ENCODE data around the gene SCFD1. TPM values are rescaled to one million over a fixed set of nuclear protein-coding genes. Genes with fewer than 3 reads are reported as not detected.
A peak's percentile ranks its signal among the peaks of the same experiment; 100 is the strongest.
"Not testable (repeated sequence)": the region's sequence is repeated elsewhere in the genome, so short reads cannot be mapped to it uniquely, and the experiment has no call there.

Gene SCFD1, protein sequence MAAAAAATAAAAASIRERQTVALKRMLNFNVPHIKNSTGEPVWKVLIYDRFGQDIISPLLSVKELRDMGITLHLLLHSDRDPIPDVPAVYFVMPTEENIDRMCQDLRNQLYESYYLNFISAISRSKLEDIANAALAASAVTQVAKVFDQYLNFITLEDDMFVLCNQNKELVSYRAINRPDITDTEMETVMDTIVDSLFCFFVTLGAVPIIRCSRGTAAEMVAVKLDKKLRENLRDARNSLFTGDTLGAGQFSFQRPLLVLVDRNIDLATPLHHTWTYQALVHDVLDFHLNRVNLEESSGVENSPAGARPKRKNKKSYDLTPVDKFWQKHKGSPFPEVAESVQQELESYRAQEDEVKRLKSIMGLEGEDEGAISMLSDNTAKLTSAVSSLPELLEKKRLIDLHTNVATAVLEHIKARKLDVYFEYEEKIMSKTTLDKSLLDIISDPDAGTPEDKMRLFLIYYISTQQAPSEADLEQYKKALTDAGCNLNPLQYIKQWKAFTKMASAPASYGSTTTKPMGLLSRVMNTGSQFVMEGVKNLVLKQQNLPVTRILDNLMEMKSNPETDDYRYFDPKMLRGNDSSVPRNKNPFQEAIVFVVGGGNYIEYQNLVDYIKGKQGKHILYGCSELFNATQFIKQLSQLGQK
- 58.3 TPM for polyA plus RNA-seq (ENCODE audit: insufficient read length)

DNA sequence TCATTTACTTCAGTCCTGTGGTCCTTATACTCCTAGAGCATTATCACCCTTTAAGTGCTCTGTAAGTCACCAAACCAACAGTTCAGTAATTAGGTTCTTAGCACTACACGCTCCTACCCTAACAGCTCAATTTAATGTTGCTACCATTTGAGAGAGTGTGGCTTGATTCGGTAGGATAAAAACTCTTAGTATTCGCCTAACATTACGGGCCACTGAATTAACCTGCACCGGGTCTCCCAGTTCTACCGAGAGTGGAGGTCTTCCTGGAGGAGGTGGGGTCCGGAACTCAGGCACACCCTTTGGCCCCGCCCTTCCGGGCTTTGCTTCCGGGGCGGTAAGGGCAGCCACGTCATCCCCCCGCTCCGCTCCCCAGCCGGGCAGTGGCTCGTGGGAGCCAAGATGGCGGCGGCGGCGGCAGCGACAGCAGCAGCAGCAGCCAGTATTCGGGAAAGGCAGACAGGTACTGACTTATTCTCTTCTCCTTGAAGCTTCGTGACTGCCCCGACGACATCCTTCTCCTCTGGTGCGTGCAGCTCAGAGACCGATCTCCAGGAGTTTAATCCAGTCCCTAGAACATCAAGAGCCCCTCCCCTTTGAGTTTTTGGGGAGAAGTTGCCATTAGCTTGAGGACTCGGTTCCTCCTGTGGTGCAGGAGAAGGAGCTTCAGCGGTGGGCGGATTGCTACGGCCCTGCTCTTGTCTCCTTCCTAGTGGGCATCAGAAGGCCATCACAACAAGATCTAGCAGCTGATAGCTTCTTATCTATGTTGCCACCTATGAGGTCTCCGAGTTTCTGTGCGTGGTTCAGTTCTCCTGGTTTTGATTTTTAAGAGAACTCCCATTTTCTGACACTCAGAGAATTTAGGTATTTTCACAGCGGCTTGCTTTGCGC is at the start of gene SCFD1:
Gene SCFD1, plus strand, starts transcription at position 380 of the 891 bp plus-strand sequence. Its CDS starts 20 bp downstream, at position 400.
- peak; percentile 82 for DNase-seq (ENCODE audit: low read depth)

DNA sequence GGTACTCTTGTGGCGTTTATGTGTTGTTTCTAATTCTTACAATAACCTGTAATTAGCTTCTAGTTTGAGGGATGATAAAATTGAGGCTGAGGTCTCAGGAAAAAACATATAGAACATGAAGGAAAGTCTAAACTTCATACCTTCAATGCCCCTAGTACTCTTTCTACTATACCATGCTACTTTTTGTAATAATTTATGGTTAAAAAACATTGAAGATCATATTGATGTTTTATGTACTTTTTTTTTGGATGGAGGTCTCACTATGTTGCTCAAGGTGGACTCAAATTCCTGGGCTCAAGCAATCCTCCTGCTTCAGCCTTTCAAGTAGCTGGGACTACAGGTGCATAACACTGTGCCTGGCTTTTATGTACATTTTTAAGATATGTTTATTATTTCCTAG is 49.3 kb upstream of the SCFD1 start:
- no peak for DNase-seq (ENCODE audit: low read depth)

DNA sequence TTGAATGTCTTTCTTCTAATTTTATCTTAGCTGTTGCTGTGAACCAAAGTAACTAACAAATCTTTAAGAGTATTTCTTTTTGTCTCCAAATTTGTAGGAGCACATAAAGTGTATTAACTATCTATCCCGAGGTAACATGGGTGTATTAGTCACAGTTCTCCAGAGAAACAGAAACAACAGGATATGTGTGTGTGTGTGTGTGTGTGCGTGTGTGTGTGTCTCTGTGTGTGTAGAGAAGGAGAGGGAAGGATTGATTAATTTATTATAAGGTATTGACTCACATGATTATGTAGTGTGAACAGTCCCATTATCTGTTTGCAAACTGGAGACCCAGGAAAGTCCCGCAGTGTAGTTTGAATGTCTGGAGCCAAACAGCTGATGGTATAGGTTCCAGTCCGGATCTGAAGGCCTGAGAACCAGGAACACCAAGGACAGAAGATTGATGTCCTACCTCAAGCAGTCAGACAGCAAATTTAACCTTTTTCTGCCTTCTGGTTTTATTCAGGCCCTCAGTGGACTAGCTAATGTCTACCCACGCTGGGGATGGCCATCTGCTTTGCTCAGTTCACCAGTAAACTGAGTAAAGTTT is 48.8 kb upstream of the SCFD1 start:
- DNase-seq (ENCODE audit: low read depth), result no peak

DNA sequence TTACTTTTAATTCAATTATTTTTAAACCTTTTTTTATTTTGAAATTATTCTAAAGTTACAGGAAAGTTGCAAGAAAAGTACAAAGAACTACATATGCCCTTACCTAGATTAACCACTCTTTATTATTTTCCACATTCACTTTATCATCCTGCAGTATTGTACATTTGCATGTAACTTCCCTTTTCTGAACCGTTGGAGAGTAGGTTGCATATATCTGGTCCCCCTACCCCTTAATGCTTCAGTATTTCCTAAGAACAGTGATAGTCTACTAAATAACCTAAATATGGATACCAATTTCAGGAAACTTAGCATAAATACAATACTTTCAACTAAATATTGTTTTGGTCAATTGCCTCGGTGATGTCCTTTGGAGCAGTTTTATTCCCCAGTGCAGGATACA is 48.2 kb upstream of the SCFD1 start:
- DNase-seq (ENCODE audit: low read depth), result no peak

DNA sequence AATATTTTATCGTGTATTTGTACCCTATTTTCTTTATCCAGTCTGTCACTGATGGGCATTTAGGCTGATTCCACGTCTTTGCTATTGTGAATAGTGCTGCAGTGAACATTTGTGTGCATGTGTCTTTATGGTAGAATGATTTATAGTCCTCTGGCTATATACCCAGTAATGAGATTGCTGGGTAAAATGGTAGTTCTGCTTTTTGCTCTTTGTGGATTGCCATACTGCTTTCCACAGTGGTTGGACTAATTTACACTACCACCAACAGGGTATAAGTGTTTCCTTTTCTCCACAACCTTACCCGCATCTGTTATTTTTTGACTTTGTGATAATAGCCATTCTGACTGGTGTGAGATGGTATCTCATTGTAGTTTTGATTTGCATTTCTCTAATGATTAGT is 47.3 kb upstream of the SCFD1 start:
- not testable (repeated sequence) for DNase-seq (ENCODE audit: low read depth)

DNA sequence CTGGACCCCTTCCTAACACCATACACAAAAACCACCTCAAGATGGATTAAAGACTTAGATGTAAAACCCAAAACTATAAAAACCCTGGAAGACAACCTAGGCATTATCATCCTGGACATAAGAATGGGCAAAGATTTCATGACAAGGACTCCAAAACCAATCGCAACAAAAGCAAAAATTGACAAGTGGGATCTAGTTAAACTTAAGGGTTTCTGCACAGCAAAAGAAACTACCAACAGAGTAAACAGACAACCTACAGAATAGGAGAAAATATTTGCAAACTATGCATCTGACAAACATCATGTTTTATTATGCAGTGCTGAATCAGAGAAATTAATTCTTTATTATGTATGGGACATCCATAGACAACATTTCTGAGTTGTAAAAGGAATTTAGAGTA is 45.8 kb upstream of the SCFD1 start:
- DNase-seq (ENCODE audit: low read depth), result not testable (repeated sequence)

DNA sequence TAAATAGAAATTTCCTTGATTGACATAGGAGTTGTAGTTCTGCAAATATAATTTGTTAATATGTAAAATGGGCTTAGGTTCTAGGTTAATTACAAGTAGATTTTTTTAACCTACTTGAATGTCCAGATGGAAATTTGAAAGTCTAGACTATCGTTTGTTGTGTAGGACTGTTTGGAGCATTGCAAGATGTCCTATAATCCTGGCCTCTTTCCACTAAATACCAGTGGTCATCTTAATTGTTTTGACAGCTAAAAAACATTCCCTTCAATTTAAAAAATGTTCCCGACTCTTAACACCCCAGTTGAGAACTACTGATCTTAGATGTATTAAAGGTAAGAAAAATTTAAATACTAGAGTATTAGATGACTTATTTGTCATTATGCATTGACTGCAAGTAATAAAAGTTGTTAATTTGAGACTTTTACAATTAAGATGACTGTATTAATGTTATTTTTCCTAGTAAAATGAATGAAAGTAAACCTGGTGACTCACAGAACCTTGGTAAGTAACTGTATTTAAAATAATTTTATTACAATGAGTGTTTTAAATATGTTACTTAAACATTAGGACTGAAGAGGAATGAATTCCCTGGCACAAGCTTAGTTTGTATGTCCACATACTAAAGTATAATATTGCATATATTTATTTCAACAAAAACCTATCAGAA is 41.4 kb upstream of the SCFD1 start:
- no peak for DNase-seq (ENCODE audit: low read depth)

DNA sequence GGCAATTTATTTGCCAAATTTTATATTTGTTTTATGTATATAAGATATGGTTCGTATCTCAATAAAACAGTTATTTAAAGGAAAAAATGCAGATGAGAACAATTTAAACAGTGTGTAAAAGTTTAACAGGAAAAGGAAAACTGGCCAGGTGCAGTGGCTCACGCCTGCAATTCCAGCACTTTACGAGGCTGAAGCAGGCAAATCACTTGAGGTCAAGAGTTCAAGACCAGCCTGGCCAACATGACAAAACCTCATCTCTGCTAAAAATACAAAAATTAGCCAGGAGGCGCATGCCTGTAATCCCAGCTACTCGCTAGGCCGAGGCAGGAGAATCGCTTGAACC is 40.9 kb upstream of the SCFD1 start:
- DNase-seq (ENCODE audit: low read depth), result no peak

DNA sequence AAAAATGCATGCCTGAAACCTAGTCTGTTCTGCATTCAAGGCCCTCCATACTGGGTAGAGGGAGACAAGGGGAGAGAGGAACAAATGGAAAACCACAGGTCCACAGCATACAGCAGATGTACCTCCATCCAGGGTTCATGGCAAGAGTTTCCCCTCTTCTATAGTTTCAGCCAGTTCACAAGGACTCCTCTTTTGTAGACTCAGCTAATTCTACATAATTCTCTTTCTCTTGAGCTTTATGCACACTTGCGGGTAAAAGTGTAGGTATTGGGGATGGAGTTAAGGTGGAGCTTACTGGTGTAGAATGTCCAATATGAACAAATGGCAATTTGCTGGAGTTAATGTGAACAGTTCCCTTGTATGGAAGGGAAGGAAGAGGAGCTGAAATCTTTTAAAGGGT is 39.7 kb upstream of the SCFD1 start:
- no peak for DNase-seq (ENCODE audit: low read depth)

DNA sequence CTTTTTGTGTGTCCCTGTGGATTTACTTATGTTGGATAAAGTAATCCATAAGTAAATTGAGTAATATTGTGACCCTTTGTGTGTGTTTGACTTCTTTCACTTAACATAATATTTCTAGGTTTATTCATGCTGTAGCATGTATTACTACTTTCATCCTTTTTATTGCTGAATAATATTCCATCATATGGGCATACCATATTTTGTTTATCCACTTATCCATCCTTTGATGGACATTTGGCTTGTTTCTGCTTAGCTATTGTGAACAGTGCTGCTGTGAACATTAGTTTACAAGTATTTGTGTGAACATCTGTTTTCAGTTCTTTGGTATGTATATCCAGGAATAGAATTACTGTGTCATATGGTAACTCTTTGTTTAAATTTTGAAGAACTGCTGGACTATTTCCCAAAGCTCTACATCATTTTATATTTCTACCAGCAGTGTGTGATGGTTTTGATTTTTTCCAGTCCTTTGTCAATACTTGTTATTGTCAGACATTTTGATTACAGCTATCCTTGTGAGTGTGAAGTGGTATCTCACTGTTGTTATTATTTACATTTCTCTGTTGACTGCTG is 38.0 kb upstream of the SCFD1 start:
- no peak for DNase-seq (ENCODE audit: low read depth)

DNA sequence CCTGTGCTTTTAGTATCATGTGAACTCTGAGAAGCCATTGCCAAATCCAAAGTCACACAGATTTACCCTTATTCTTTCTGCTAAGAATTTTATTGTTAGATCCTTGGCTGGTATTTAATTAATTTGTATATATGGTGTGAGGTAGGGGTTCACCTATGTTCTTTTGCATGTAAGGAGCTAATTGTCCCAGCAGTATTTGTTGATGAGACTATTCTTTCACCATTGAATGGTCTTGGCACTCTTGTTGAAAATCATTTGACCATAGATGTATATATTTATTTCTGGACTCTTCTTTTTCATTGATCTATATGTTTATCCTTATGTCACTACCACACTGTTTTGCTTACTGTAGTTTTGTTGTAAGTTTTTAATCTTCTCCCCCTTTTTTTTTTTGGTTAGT is 36.9 kb upstream of the SCFD1 start:
- no peak for DNase-seq (ENCODE audit: low read depth)

DNA sequence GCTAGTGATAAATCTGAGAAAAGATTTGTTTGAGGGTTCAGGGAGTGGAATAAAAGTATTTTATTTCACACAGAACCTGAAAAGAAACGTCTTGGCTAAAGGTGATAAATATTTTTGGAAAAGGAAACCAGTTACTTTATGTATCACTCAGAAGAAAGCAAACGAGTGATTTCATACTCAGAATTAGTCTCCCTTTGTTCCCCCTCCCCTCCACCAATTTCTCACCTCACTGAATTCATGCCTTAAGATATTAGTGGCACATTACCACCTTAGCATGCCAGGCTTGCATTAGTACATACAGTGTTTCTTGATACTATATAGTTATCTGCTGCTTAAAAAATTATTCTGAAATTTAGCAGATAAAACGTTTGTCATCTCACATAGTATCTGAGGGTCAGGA is 35.0 kb upstream of the SCFD1 start:
- DNase-seq (ENCODE audit: low read depth), result no peak

DNA sequence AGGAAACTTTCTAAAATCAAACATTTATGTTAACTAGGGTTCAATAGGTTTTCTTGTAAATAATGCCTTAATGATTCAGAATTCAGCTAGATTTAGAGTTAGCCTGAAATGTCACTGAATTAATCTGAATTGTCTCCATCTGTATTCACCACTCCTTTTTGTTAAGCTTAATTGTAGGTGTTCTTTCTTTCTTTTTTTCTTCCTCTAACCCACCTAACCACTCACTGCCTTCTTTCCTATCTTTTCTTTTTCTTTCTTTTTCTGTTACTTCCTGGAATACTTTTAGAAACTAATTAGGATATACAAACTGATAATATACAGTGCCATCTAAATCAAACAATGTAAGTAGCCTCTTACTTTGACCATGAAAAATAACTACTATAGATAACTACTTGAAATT is 33.2 kb upstream of the SCFD1 start:
- no peak for DNase-seq (ENCODE audit: low read depth)

DNA sequence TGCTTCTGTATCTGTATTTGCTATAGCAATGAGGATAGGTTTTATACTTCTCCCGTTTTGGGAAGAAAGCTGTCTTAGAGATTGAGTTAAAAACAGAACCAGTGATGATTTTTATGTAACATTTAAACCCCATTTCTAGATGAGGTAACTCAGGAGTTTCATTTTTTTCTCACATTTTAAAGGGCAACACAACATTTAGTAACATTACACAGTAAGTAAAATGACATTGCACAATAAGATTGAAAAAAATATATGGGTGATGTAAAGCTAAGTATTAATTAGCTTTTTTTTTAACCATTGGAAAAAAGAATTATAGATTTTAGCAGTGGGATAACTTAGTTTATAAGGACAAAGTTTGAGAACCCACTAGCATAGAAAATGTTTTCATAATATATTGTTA is 25.2 kb upstream of the SCFD1 start:
- DNase-seq (ENCODE audit: low read depth), result no peak

DNA sequence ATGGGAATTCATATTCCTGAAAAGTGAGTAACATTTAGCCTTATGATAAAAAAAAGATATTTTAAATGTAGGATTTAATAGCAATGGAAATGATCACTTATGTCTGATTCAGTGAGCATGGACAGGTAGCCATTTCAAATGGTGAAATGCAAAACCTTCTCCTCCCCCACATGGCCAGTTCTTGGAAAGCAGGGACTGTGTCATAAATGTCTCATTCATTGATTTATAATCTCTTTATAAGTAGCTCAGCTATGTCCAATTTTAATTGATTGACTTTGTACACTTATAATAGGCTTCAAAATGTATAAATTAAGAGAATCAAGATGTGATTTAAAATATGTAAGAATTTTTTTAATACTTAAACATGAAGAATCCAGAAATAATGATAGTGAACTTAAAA is 24.6 kb upstream of the SCFD1 start:
- DNase-seq (ENCODE audit: low read depth), result no peak

DNA sequence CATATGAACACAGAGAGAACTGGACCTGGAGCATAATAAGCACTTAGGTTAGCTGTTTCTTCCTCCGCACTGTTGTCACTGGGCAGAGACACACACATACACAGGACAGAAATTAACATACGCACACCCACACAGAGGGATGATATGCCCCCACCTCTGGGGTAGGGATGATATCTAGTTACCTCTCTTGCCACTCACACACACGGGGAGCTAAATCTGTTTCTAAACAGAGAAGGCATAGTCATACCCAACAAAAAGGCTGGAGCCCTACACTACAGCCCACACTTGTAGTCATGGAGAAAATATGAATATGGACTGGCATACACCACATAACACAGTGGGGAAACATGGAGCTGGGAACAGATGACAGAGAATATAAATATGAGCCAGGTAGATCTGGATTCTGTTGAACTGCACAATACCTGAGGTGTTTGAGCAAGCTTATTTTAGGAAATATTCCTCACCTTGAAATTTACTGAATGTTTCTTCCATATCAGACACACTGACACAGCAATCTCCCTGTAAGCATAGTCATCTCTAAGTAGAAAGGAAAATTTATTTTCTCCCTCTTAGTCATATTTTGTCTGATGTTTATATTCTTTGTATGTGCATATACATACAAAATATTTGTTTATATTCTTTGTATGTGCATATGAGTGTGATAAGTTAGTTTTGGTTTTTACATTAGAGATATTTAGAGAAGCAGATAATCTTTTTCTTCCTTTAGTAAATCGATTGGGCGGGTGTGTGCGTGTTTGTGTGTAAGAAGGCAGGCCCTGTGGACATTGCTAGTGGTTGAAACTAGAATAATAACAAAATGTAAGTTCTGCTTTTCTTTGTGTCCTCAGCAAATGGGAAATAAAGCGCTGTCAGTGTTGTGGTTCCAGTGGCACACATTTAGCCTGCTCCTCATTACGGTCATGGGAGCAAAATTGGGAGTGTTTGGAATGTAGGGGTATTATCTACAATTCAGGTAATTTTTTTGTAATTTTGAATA is 20.9 kb upstream of the SCFD1 start:
- no peak for DNase-seq (ENCODE audit: low read depth)

DNA sequence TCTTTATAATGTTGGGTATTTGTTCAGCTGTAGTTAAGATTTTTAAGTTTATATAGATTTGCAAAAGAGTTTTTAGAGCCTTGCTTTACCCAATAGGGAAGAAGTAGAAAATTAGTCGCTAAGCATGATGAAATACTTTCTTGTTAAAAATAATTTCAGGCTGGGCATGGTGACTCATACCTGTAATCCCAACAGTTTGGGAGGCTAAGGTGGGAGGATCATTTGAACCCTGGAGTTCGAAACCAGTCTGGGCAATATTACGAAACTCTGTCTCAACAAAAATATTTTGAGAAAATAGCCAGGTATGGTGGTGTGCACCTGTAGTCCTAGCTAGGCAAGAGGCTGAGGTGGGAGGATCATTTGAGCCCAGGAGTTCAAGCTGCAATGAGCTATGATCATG is 18.7 kb upstream of the SCFD1 start:
- no peak for DNase-seq (ENCODE audit: low read depth)

DNA sequence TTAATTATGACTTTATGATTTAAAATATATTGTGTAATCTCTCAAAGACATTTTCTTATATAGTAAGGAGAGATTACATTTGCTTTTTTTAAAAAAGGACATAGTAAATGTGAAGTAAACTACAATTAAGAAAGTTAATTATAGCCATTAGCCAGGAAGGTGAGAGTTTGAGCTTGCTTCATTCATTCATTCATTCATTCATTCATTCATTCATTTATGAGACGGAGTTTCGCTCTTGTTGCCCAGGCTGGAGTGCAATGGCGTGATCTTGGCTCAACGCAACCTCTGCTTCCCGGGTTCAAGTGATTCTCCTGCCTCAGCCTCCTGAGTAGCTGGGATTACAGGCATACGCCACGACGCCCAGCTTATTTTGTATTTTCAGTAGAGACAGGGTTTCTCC is 17.4 kb upstream of the SCFD1 start:
- not testable (repeated sequence) for DNase-seq (ENCODE audit: low read depth)

DNA sequence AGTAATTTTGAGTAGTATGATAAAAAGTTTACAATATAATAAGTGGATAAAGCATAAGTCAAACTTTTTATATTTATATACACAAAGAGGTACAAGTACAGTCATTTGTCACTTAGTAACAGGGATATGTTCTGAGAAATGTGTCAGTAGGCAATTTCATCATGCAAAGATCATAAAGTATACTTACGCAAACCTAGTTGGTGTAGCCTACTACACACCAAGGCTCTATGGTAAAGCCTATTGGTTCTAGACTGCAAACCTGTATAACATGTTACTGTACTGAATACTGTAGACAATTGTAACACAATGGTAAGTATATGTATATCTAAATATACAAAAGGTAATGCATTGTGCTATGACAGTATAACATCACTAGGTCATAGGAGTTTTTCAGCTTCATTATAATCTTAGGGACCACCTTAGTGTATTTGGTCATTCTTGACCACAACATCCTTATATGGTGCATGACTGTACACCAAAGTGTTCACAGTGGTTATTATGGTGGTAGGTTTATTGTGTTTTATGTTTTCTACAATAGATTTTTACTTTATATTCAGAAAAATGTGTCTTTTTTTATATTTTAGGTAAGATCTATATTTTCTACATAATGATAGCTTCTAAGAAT is 14.9 kb upstream of the SCFD1 start:
- no peak for DNase-seq (ENCODE audit: low read depth)

Measured in forelimb muscle (tissue), 1 donor.